H1 (cell line): ENCODE measurements around the gene SMC6. TPM values are rescaled to one million over a fixed set of nuclear protein-coding genes. Genes with fewer than 3 reads are reported as not detected.

ENCODE experiments used
- CTCF ChIA-PET: fragments of 300-600 bp; sonication (Branson Sonifier 250); formaldehyde crosslinking; loops from one replicate; lab custom pipeline; 2021; ENCODE audit not compliant: partially characterized antibody; lab: Charles Lee
- POLR2A ChIA-PET: fragments of 300-600 bp; sonication (Branson Sonifier 250); formaldehyde crosslinking; loops from one replicate; lab custom pipeline; 2021; ENCODE audit warnings: inconsistent platforms; ENCODE audit not compliant: partially characterized antibody; lab: Charles Lee
- DNase-seq, 2 experiments: peaks; one replicate each; pipeline versions ENCODE4 v3.0.0 to v3.0.0-alpha.2; 2010 to 2022; ENCODE audit warnings: low spot score in 2 of 2, low read depth in 1 of 2, mixed read lengths in 1 of 2
- FAIRE-seq: peaks from 2 replicates; lab custom pipeline; 2011; peaks lifted over from hg19 to GRCh38; lab: Jason Lieb, UNC
- H2AFZ ChIP-seq: 2 replicates; pipeline ENCODE4 v1.8.1; 2012; ENCODE audit warnings: low read length, inconsistent platforms
- H2AK5ac ChIP-seq: 2 replicates; pipeline ENCODE4 v1.6.1; 2013; ENCODE audit warnings: low read depth, low read length
- H2BK120ac ChIP-seq: replicated peaks from 2 replicates; pipeline ENCODE3; 2013; ENCODE audit warnings: low read depth, low read length, inconsistent platforms
- H2BK12ac ChIP-seq: 2 replicates; pipeline ENCODE4 v1.6.1; 2013; ENCODE audit warnings: low read depth, low read length
- H2BK15ac ChIP-seq: 2 replicates; pipeline ENCODE4 v1.6.1; 2013; ENCODE audit warnings: low read length
- H2BK20ac ChIP-seq: 2 replicates; pipeline ENCODE4 v1.6.1; 2013; ENCODE audit warnings: low read length
- H2BK5ac ChIP-seq: 2 replicates; pipeline ENCODE4 v1.6.1; 2013; ENCODE audit warnings: low read depth, low read length
- H3K14ac ChIP-seq: 2 replicates; pipeline ENCODE4 v1.6.1; 2013; ENCODE audit warnings: inconsistent platforms; ENCODE audit not compliant: insufficient read length
- H3K18ac ChIP-seq: 2 replicates; pipeline ENCODE4 v1.6.1; 2013; ENCODE audit warnings: low read length; ENCODE audit errors: extremely low read depth
- H3K23ac ChIP-seq: 2 replicates; pipeline ENCODE4 v1.6.1; 2013; ENCODE audit warnings: inconsistent platforms; ENCODE audit not compliant: insufficient read length
- H3K23me2 ChIP-seq: 2 replicates; pipeline ENCODE4 v1.6.1; 2013; ENCODE audit warnings: low read depth, low read length
- H3K27ac ChIP-seq: 2 replicates; pipeline ENCODE4 v1.6.1; 2011; ENCODE audit warnings: low read depth, low read length, inconsistent platforms
- H3K27me3 ChIP-seq, 4 experiments: replicated peaks in 1 of 4; 1 replicate in 1 of 4; 2 replicates in 3 of 4; pipeline versions ENCODE4 v1.6.1 to v1.8.1; 2011 to 2013; ENCODE audit warnings: low read length in 3 of 4, mild to moderate bottlenecking in 3 of 4, inconsistent platforms in 2 of 4, mixed read lengths in 2 of 4, moderate library complexity in 1 of 4; ENCODE audit not compliant: control insufficient read depth in 3 of 4, insufficient read depth in 3 of 4; ENCODE audit errors: extremely low read depth in 1 of 4
- H3K36me3 ChIP-seq, 4 experiments: 2 replicates each; pipeline versions ENCODE4 v1.6.1 to v1.8.1; 2011 to 2013; ENCODE audit warnings: mild to moderate bottlenecking in 4 of 4, low read length in 3 of 4, moderate library complexity in 2 of 4, control low read depth in 1 of 4, inconsistent platforms in 1 of 4; ENCODE audit not compliant: insufficient read depth in 4 of 4, control insufficient read depth in 2 of 4
- H3K4ac ChIP-seq: replicated peaks from 2 replicates; pipeline ENCODE3; 2013; ENCODE audit warnings: low read length, low read depth, mixed read lengths, inconsistent platforms; ENCODE audit not compliant: insufficient read length
- H3K4me1 ChIP-seq, 4 experiments: replicated peaks in 1 of 4; 1 replicate in 1 of 4; 2 replicates in 3 of 4; pipeline versions ENCODE4 v1.6.1 to v1.8.1; 2011 to 2013; ENCODE audit warnings: low read length in 3 of 4, inconsistent platforms in 2 of 4, mixed read lengths in 1 of 4; ENCODE audit not compliant: insufficient read depth in 4 of 4, control insufficient read depth in 3 of 4
- H3K4me2 ChIP-seq, 2 experiments: 2 replicates each; pipeline versions ENCODE4 v1.6.1 to v1.8.1; 2011 to 2013; ENCODE audit warnings: low read depth in 2 of 2, low read length in 2 of 2, control low read depth in 1 of 2, inconsistent platforms in 1 of 2, mild to moderate bottlenecking in 1 of 2; ENCODE audit not compliant: insufficient read depth in 1 of 2
- H3K4me3 ChIP-seq, 4 experiments: fragments of 200-600, 300-600 bp in 1 of 4; sonication (generic), shearing (Covaris generic), sonication (Bioruptor Twin) in 1 of 4; 2 replicates each; pipeline versions ENCODE4 v1.5.1 to v1.8.1; 2011 to 2016; ENCODE audit warnings: low read length in 4 of 4, low read depth in 3 of 4, control low read depth in 2 of 4, inconsistent platforms in 2 of 4, mild to moderate bottlenecking in 2 of 4, mixed read lengths in 1 of 4, moderate library complexity in 1 of 4; ENCODE audit not compliant: insufficient read depth in 2 of 4; ENCODE audit errors: extremely low read depth in 1 of 4
- H3K56ac ChIP-seq: replicated peaks from 2 replicates; pipeline ENCODE3; 2013; ENCODE audit warnings: low read depth, mild to moderate bottlenecking, mixed read lengths, low read length, inconsistent platforms; ENCODE audit not compliant: insufficient read length
- H3K79me1 ChIP-seq: 2 replicates; pipeline ENCODE4 v1.6.1; 2013; ENCODE audit warnings: low read depth, low read length, control low read depth
- H3K79me2 ChIP-seq, 2 experiments: 2 replicates each; pipeline versions ENCODE4 v1.6.1 to v1.8.1; 2012 to 2013; ENCODE audit warnings: low read length in 2 of 2, mild to moderate bottlenecking in 2 of 2, inconsistent platforms in 1 of 2; ENCODE audit not compliant: insufficient read depth in 2 of 2, control insufficient read depth in 1 of 2
- H3K9ac ChIP-seq, 4 experiments: replicated peaks in 1 of 4; 1 replicate in 1 of 4; 2 replicates in 3 of 4; pipeline versions ENCODE4 v1.6.1 to v1.8.1; 2011 to 2013; ENCODE audit warnings: low read depth in 3 of 4, low read length in 3 of 4, control low read depth in 2 of 4, mild to moderate bottlenecking in 2 of 4, moderate library complexity in 2 of 4, inconsistent platforms in 1 of 4; ENCODE audit errors: extremely low read depth in 1 of 4
- H3K9me3 ChIP-seq, 2 experiments: 2 replicates each; pipeline versions ENCODE4 v1.6.1 to v1.8.1; 2012 to 2013; ENCODE audit warnings: mild to moderate bottlenecking in 2 of 2, moderate library complexity in 2 of 2, control low read depth in 1 of 2, inconsistent platforms in 1 of 2, low read depth in 1 of 2, low read length in 1 of 2, mixed read lengths in 1 of 2; ENCODE audit not compliant: insufficient read depth in 2 of 2
- H4K20me1 ChIP-seq, 2 experiments: replicated peaks in 1 of 2; 2 replicates each; pipeline versions ENCODE3 to v1.8.1; 2011 to 2013; ENCODE audit warnings: inconsistent platforms in 2 of 2, low read length in 2 of 2, mild to moderate bottlenecking in 1 of 2; ENCODE audit not compliant: insufficient read depth in 2 of 2, control insufficient read depth in 1 of 2
- H4K5ac ChIP-seq: 2 replicates; pipeline ENCODE4 v1.6.1; 2013; ENCODE audit warnings: low read length, low read depth, mixed read lengths, inconsistent platforms; ENCODE audit not compliant: insufficient read length
- H4K8ac ChIP-seq: 2 replicates; pipeline ENCODE4 v1.8.0; 2013; ENCODE audit warnings: mild to moderate bottlenecking, moderate library complexity, low read length, inconsistent platforms; ENCODE audit not compliant: insufficient read depth; ENCODE audit errors: extremely low read depth
- H4K91ac ChIP-seq: replicated peaks from 2 replicates; pipeline ENCODE3; 2013; ENCODE audit warnings: low read length, mixed read lengths, inconsistent platforms; ENCODE audit not compliant: insufficient read length
- NANOG ChIP-seq: IDR thresholded peaks from 2 replicates; pipeline ENCODE4 v1.6.1; 2011; ENCODE audit warnings: low read length, low read depth, mild to moderate bottlenecking, inconsistent platforms; ENCODE audit not compliant: insufficient read depth, poor library complexity, severe bottlenecking
- RXRA ChIP-seq: IDR thresholded peaks from 2 replicates; pipeline ENCODE4 v1.6.1; 2011; ENCODE audit warnings: low read depth, mild to moderate bottlenecking, low read length, moderate library complexity; ENCODE audit not compliant: insufficient read depth
- SIRT6 ChIP-seq: IDR thresholded peaks from one replicate; pipeline ENCODE4 v1.7.1; 2012; ENCODE audit warnings: low read length, inconsistent platforms
- YY1 ChIP-seq: IDR thresholded peaks from 2 replicates; pipeline ENCODE4 v1.6.1; 2011; ENCODE audit warnings: low read depth, mild to moderate bottlenecking, low read length
- WGBS, 2 experiments: shearing (Covaris generic) in 1 of 2; methylation state at CpG; one replicate each; pipeline versions ENCODE4 v1.1.6 to v1.1.7; 2013 to 2015; ENCODE audit warnings: low lambda C conversion rate in 2 of 2, mixed read lengths in 2 of 2, inconsistent platforms in 1 of 2, low coverage in 1 of 2, missing lambda C conversion rate in 1 of 2; ENCODE audit not compliant: insufficient replicate concordance in 2 of 2, insufficient coverage in 1 of 2, insufficient read length in 1 of 2; ENCODE audit errors: extremely low coverage in 1 of 2, missing lambda C conversion rate in 1 of 2; 5-methylcytosine and 5-hydroxymethylcytosine counted together
- polyA plus RNA-seq, 7 experiments: library from polyadenylated mRNA; depleted of rRNA in 3 of 7; stranded (reverse) in 5 of 7; unstranded in 2 of 7; fragments of >200 nt in 5 of 7; fragments of 200-250 nt in 2 of 7; gene quantifications; 1 replicate in 5 of 7; 2 replicates in 1 of 7; 4 replicates in 1 of 7; pipeline versions ENCODE4 v1.2.1 to v1.2.3, GENCODE V29; 2011 to 2013; ENCODE audit warnings: missing spikeins in 2 of 7, mixed read lengths in 2 of 7
- total RNA-seq: library from RNA; stranded (reverse); fragmentation: NEBNext Ultra II Directional; extraction: Animal tissue kit (Norgen Biotek cat#: 25700); gene quantifications from 2 replicates; pipeline ENCODE4 v1.2.1, GENCODE V29; 2021

Gene SMC6
- total and polyA plus RNA-seq, 2 of the 8 experiments (the other 6 are each of a cell fraction or from before 2014, with no cell fraction given): 9.7 to 49.5 TPM

DNA sequence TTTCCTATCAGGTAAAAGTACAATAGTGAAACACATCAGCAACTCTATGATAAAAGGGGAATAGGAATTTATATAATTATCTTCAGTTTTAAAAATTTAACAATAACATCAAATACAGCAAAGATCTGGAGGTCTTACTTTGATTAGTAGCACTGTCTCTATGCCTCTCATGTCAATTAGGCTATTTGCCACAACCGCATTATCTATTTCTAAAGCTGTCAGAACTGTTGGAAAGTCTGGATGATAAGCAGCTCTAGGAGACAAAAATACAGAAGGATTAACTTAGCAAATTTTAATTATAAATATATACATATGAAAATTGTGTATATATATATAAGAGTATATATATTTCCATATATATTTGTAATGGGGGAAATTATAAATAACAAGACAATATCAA lies 45.1 kb downstream of the SMC6 start:
- POLR2A ChIA-PET: no interaction called here
- no peak for FAIRE-seq
- TF ChIP-seq RXRA: no peak
- TF ChIP-seq SIRT6: no peak
- no peak for TF ChIP-seq YY1
- no peak for TF ChIP-seq NANOG

More for the DNA sequence above, 45.1 kb downstream of the SMC6 start:
- Histone ChIP-seq H4K5ac (no peak overlapping the region), H3K4me1 (no peaks in the 10 kb centered on the region), H3K14ac (no peak overlapping the region), H4K91ac (no peak overlapping the region), H2BK12ac (no peak overlapping the region), H2BK20ac (no peak overlapping the region), H2AFZ (no peak overlapping the region), H2AK5ac (no peak overlapping the region), H3K9ac (no peak overlapping the region), H3K79me2 (no peaks in the 10 kb centered on the region), H3K56ac (no peak overlapping the region), H3K18ac (no peak overlapping the region), H3K4me3 (no peak overlapping the region), H4K8ac (no peak overlapping the region), H3K4me2 (no peak overlapping the region), H2BK5ac (no peak overlapping the region), H3K36me3 (peaks cover 7 to 90% (median 35%) of the 10 kb centered on the region in 4 experiments), H3K4ac (no peak overlapping the region), H2BK120ac (no peak overlapping the region), H3K23ac (no peak overlapping the region), H3K23me2 (no peaks in the 10 kb centered on the region), H3K27ac (no peak overlapping the region), H3K27me3 (no peaks in the 10 kb centered on the region), H2BK15ac (no peak overlapping the region), H3K9me3 (no peaks in the 10 kb centered on the region), H3K79me1 (no peaks in the 10 kb centered on the region), H4K20me1 (peaks cover 1% of the 10 kb centered on the region in 2 experiments)
- WGBS, 2 experiments: 90% methylated on average over 1 of the region's 1 CpG; no CpG with 5 or more reads in 1 of the 2 experiments
- DNase-seq: no peak
- CTCF ChIA-PET: interaction anchor here (0.9 to 1.7 kb wide), 4 partner anchors 11 to 122 kb away, joined by 3 to 12 read pairs (median 4); no protein-coding TSS in a partner anchor
